ENCODE measurements around the gene PARD6B.

Gene PARD6B

DNA sequence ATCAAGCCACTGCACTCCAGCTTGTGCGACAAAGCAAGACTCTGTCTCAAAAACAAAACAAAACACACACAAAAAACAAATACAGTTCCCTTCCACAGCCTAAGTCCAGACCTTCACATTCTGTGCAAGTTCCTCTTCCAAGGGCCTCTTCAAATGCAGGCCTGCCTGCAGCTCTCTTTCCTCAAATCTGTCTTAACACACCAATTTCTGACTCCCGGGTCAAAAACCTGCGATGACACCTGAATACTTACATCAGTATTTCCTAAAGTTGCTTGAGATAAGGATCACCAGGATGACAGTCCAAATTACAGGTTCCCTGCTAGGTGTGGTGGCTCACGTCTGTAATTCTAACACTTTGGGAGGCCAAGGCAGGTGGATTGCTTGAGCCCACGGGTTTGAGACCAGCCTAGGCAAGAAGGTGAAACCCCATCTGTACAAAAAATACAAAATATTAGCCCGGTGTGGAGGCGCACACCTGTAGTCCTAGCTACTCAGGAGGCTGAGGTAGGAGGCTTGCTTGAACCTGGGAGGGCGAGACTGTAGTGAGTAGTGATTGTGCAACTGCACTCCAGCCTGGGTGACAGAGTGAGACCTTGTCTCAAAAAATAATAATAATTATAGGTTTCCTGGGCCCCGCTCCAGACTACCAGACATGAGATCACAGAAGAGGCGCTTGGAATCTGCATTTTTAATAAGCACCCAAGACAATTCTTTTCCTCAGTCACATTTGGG lies 8.8 kb upstream of the PARD6B start:
- Histone ChIP-seq H3K36me3 (ENCODE audit: insufficient read depth, low read length) (no peaks in the 10 kb centered on the region), H3K27me3 (ENCODE audit: insufficient read depth, low read length, poor library complexity, severe bottlenecking) (no peaks in the 10 kb centered on the region), H3K4me1 (ENCODE audit: insufficient read depth, low read length, poor library complexity, severe bottlenecking) (no peaks in the 10 kb centered on the region), H3F3A (ENCODE audit: low read depth) (no peaks in the 10 kb centered on the region), H3K9me3 (ENCODE audit: insufficient read depth, low read depth, low read length) (no peaks in the 10 kb centered on the region), H4K20me1 (ENCODE audit: insufficient read depth, low read length, poor library complexity, severe bottlenecking) (no peaks in the 10 kb centered on the region), H3K4me3 (ENCODE audit: low read length, poor library complexity, severe bottlenecking) (no peak overlapping the region), H3K9ac (ENCODE audit: low read depth, low read length, poor library complexity, severe bottlenecking) (no peak overlapping the region), H3K9me2 (replicated peaks; ENCODE audit: low read depth, low read length) (no peaks in the 10 kb centered on the region), H2AFZ (ENCODE audit: low read length) (no peak overlapping the region), H3K79me2 (ENCODE audit: insufficient read depth, low read length) (no peaks in the 10 kb centered on the region), H3K4me2 (ENCODE audit: low read depth, low read length, poor library complexity, severe bottlenecking) (no peak overlapping the region)
- TF ChIP-seq, protein P1, sequence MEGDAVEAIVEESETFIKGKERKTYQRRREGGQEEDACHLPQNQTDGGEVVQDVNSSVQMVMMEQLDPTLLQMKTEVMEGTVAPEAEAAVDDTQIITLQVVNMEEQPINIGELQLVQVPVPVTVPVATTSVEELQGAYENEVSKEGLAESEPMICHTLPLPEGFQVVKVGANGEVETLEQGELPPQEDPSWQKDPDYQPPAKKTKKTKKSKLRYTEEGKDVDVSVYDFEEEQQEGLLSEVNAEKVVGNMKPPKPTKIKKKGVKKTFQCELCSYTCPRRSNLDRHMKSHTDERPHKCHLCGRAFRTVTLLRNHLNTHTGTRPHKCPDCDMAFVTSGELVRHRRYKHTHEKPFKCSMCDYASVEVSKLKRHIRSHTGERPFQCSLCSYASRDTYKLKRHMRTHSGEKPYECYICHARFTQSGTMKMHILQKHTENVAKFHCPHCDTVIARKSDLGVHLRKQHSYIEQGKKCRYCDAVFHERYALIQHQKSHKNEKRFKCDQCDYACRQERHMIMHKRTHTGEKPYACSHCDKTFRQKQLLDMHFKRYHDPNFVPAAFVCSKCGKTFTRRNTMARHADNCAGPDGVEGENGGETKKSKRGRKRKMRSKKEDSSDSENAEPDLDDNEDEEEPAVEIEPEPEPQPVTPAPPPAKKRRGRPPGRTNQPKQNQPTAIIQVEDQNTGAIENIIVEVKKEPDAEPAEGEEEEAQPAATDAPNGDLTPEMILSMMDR (conservative IDR thresholded peaks at IDR 0.05; ENCODE audit: low read length), result no peak
- TF ChIP-seq EZH2phosphoT487 (IDR thresholded peaks at IDR 0.05; ENCODE audit: borderline replicate concordance), result no peak

DNA sequence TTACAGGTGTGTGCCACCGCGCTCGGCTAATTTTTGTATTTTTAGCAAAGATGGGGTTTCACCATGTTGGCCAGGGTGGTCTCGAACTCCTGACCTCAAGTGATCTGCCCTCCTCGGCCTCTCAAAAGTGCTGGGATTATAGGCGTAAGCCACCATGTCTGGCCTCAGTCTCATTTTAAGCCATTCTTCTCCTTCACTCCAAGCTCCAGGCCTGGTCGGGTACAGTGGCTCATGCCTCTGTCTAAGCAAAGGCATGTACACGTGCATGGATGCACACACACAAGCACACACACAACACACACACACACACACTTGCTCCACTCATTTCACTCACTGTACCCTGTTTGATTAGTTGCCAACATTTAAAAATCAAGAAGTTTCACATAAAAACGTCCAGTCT lies 7.7 kb upstream of the PARD6B start:
- Histone ChIP-seq H3K9ac (ENCODE audit: low read depth, low read length, poor library complexity, severe bottlenecking) (no peak overlapping the region), H3K36me3 (ENCODE audit: insufficient read depth, low read length) (no peaks in the 10 kb centered on the region), H4K20me1 (ENCODE audit: insufficient read depth, low read length, poor library complexity, severe bottlenecking) (no peaks in the 10 kb centered on the region), H3K9me3 (ENCODE audit: insufficient read depth, low read depth, low read length) (no peaks in the 10 kb centered on the region), H2AFZ (ENCODE audit: low read length) (no peak overlapping the region), H3K27me3 (ENCODE audit: insufficient read depth, low read length, poor library complexity, severe bottlenecking) (no peaks in the 10 kb centered on the region), H3K9me2 (replicated peaks; ENCODE audit: low read depth, low read length) (no peaks in the 10 kb centered on the region), H3K4me3 (ENCODE audit: low read length, poor library complexity, severe bottlenecking) (no peak overlapping the region), H3K4me1 (ENCODE audit: insufficient read depth, low read length, poor library complexity, severe bottlenecking) (no peaks in the 10 kb centered on the region), H3K4me2 (ENCODE audit: low read depth, low read length, poor library complexity, severe bottlenecking) (no peak overlapping the region), H3F3A (ENCODE audit: low read depth) (no peaks in the 10 kb centered on the region), H3K79me2 (ENCODE audit: insufficient read depth, low read length) (no peaks in the 10 kb centered on the region)
- TF ChIP-seq, protein P1 (conservative IDR thresholded peaks at IDR 0.05; ENCODE audit: low read length), result no peak
- TF ChIP-seq EZH2phosphoT487 (IDR thresholded peaks at IDR 0.05; ENCODE audit: borderline replicate concordance), result no peak

DNA sequence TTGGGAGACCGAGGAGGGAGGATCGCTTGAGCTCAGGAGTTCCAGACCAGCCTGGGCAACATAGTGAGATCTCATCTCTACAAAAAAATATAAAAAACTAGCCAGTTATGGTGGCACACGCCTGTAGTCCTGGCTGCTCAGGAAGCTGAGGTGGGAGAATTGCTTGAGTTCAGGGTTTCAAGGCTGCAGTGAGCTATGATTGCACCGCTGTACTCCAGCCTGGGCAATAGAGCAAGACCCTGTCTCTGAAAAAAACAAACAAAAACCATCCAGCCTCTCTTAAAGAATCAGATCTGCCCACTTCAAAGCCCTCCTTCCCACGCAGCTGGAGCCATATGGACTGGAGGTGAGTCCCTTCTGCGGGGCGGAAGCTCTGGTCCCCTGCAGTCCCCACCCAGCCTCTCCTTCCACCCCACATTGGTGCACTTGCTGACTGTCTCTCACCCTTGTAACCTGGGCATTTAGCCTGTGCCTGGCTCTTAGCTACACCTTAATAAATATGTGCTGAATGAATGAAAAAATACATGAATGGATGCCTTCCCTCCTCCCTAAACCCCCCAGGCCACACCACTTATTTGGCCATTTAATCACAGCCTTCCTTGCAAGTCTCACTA lies 7.2 kb upstream of the PARD6B start:
- H2AFZ ChIP-seq (ENCODE audit: low read length), result no peak overlapping the region
- no peaks in the 10 kb centered on the region for H3K9me2 ChIP-seq (replicated peaks; ENCODE audit: low read depth, low read length)
- no peaks in the 10 kb centered on the region for H3F3A ChIP-seq (ENCODE audit: low read depth)
- no peak overlapping the region for H3K9ac ChIP-seq (ENCODE audit: low read depth, low read length, poor library complexity, severe bottlenecking)
- no peak overlapping the region for H3K4me3 ChIP-seq (ENCODE audit: low read length, poor library complexity, severe bottlenecking)
- no peak overlapping the region for H3K4me2 ChIP-seq (ENCODE audit: low read depth, low read length, poor library complexity, severe bottlenecking)
- H3K27me3 ChIP-seq (ENCODE audit: insufficient read depth, low read length, poor library complexity, severe bottlenecking), result no peaks in the 10 kb centered on the region
- H3K4me1 ChIP-seq (ENCODE audit: insufficient read depth, low read length, poor library complexity, severe bottlenecking), result no peaks in the 10 kb centered on the region
- H4K20me1 ChIP-seq (ENCODE audit: insufficient read depth, low read length, poor library complexity, severe bottlenecking), result no peaks in the 10 kb centered on the region
- no peaks in the 10 kb centered on the region for H3K9me3 ChIP-seq (ENCODE audit: insufficient read depth, low read depth, low read length)
- no peaks in the 10 kb centered on the region for H3K79me2 ChIP-seq (ENCODE audit: insufficient read depth, low read length)
- no peaks in the 10 kb centered on the region for H3K36me3 ChIP-seq (ENCODE audit: insufficient read depth, low read length)
- TF ChIP-seq, protein P1 (conservative IDR thresholded peaks at IDR 0.05; ENCODE audit: low read length), result no peak
- no peak for TF ChIP-seq EZH2phosphoT487 (IDR thresholded peaks at IDR 0.05; ENCODE audit: borderline replicate concordance)

Measured in Loucy (cell line).